Activated CD4-positive, alpha-beta memory T cell treated with anti-CD3 and anti-CD28 coated beads, Interleukin-2, amount 10 ng/mL, durations not matched to agents 7 days and 5 days (primary cell): ENCODE data around the gene RGS16. TPM values are rescaled to one million over a fixed set of nuclear protein-coding genes. Genes with fewer than 3 reads are reported as not detected.

ENCODE experiments used
- CTCF ChIA-PET: fragments of 350-600 bp; sonication (Branson Sonifier 250); formaldehyde crosslinking; loops from one replicate; lab custom pipeline; 2021; ENCODE audit warnings: antibody characterized with exemption, inconsistent platforms; lab: Charles Lee
- POLR2A ChIA-PET: fragments of 350-600 bp; sonication (Branson Sonifier 250); formaldehyde crosslinking; loops from one replicate; lab custom pipeline; 2021; ENCODE audit warnings: antibody characterized with exemption; lab: Charles Lee
- DNase-seq: peaks from one replicate; pipeline ENCODE4 v3.0.0-alpha.2; 2020
- H3K27ac Mint-ChIP-seq: one replicate; pipeline ENCODE4 v1.8.0; 2021; ENCODE audit warnings: mild to moderate bottlenecking, mixed read lengths
- H3K27me3 Mint-ChIP-seq: one replicate; pipeline ENCODE4 v1.8.0; 2021; ENCODE audit warnings: mixed read lengths
- H3K36me3 Mint-ChIP-seq: one replicate; pipeline ENCODE4 v1.8.0; 2021; ENCODE audit warnings: low read depth, mixed read lengths
- H3K4me1 Mint-ChIP-seq: one replicate; pipeline ENCODE4 v1.8.0; 2021; ENCODE audit warnings: mixed read lengths
- H3K4me3 Mint-ChIP-seq: one replicate; pipeline ENCODE4 v1.8.0; 2021; ENCODE audit warnings: mild to moderate bottlenecking, mixed read lengths
- H3K9me3 Mint-ChIP-seq: one replicate; pipeline ENCODE4 v1.8.0; 2021; ENCODE audit warnings: mixed read lengths
- total RNA-seq, 2 experiments: library from RNA; stranded (reverse); gene quantifications; one replicate each; pipeline ENCODE4 v1.2.3, GENCODE V29; 2021

RGS16 gene
- total RNA-seq, 2 experiments from 2014 or later: 6.4 to 6.9 TPM

- Mint-ChIP-seq H3K4me1 (peaks cover 33% of the 10 kb centered on the region), H3K27me3 (peaks cover 6% of the 10 kb centered on the region), H3K9me3 (peaks cover 2% of the 10 kb centered on the region), H3K36me3 (peaks cover 21% of the 10 kb centered on the region), H3K27ac (peak within 1 kb of the TSS; percentile 94), H3K4me3 (peak within 1 kb of the TSS; percentile 94)
- ChIA-PET CTCF (interaction anchor here (0.8 to 5.2 kb wide), 12 partner anchors 9 to 504 kb away, joined by 3 to 49 read pairs (median 4); no protein-coding TSS in a partner anchor), POLR2A (interaction anchor here (0.7 to 2.6 kb wide), 11 partner anchors 10 to 507 kb away, joined by 3 to 13 read pairs (median 9); partner anchors contain the start of genes DHX9 and NPL)
- DNase-seq: peak; percentile 61
Observed at GRCh38 chr1:182588500-182589396, 15.4 kb downstream of the RGS16 start, which contains the start of gene RNASEL. RNASEL (minus strand) TSS chr1:182589256; CDS start chr1:182586806, 2,450 bp downstream.

GRCh38 chr1:182587666-182588499 lies 16.3 kb downstream of the RGS16 start:
- H3K9me3 Mint-ChIP-seq: peaks cover 2% of the 10 kb centered on the region
- peaks cover 34% of the 10 kb centered on the region for H3K4me1 Mint-ChIP-seq
- ChIA-PET CTCF (interaction anchor here (0.8 to 5.2 kb wide), 10 partner anchors 10 to 252 kb away, joined by 3 to 49 read pairs (median 4); no protein-coding TSS in a partner anchor), POLR2A (interaction anchor here (0.7 to 2.6 kb wide), 7 partner anchors 11 to 506 kb away, joined by 3 to 13 read pairs (median 9); partner anchors contain the start of genes DHX9 and NPL)
- no peak for DNase-seq
- peak overlapping the region; percentile 94 for H3K4me3 Mint-ChIP-seq
- peak overlapping the region; percentile 94 for H3K27ac Mint-ChIP-seq
- no peaks in the 10 kb centered on the region for H3K27me3 Mint-ChIP-seq
- peaks cover 27% of the 10 kb centered on the region for H3K36me3 Mint-ChIP-seq

DNA sequence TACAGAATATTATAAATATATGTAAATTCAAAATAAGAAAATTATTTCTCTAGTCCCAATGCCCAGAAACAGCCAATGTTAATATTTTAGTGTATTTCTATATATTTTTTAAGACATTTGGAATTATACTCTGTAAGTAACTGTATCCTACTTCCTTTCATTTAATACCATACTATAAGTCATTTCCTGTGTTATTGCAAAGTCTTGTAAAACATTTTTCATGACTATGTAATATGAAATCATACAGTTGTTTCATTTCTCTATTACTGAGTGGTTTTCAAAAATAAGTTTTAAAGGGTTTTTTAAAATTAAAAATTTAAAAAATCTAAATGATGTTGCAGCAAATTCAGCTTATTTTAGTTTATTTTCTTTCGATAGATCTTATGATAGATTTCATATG lies 17.1 kb downstream of the RGS16 start:
- no peak overlapping the region for H3K27ac Mint-ChIP-seq
- DNase-seq: no peak
- H3K4me1 Mint-ChIP-seq: peaks cover 34% of the 10 kb centered on the region
- ChIA-PET POLR2A (no interaction called here), CTCF (interaction anchor here (3.9 to 5.2 kb wide), 3 partner anchors 10 to 196 kb away, joined by 24 to 49 read pairs (median 31); no protein-coding TSS in a partner anchor)
- peaks cover 33% of the 10 kb centered on the region for H3K36me3 Mint-ChIP-seq
- H3K9me3 Mint-ChIP-seq: peaks cover 2% of the 10 kb centered on the region
- H3K4me3 Mint-ChIP-seq: no peak overlapping the region
- H3K27me3 Mint-ChIP-seq: no peaks in the 10 kb centered on the region

- H3K27ac Mint-ChIP-seq: no peak overlapping the region
- DNase-seq: no peak
- no peak overlapping the region for H3K4me3 Mint-ChIP-seq
- peaks cover 34% of the 10 kb centered on the region for H3K4me1 Mint-ChIP-seq
- POLR2A ChIA-PET: no interaction called here
- peaks cover 2% of the 10 kb centered on the region for H3K9me3 Mint-ChIP-seq
- H3K27me3 Mint-ChIP-seq: no peaks in the 10 kb centered on the region
- peaks cover 36% of the 10 kb centered on the region for H3K36me3 Mint-ChIP-seq
- CTCF ChIA-PET: interaction anchor here (3.9 to 5.2 kb wide), 3 partner anchors 11 to 197 kb away, joined by 24 to 49 read pairs (median 31); no protein-coding TSS in a partner anchor
Observed at GRCh38 chr1:182586380-182586779, 17.8 kb downstream of the RGS16 start.

- POLR2A ChIA-PET: no interaction called here
- peaks cover 32% of the 10 kb centered on the region for H3K4me1 Mint-ChIP-seq
- DNase-seq: no peak
- H3K4me3 Mint-ChIP-seq: no peak overlapping the region
- H3K9me3 Mint-ChIP-seq: peaks cover 2% of the 10 kb centered on the region
- CTCF ChIA-PET: interaction anchor here (2.2 kb wide), 1 partner anchor 11 kb away, joined by 7 read pairs; no protein-coding TSS in a partner anchor
- no peak overlapping the region for H3K27ac Mint-ChIP-seq
- H3K36me3 Mint-ChIP-seq: peaks cover 50% of the 10 kb centered on the region
- H3K27me3 Mint-ChIP-seq: no peaks in the 10 kb centered on the region
Observed at GRCh38 chr1:182584746-182585145, 19.4 kb downstream of the RGS16 start.

DNA sequence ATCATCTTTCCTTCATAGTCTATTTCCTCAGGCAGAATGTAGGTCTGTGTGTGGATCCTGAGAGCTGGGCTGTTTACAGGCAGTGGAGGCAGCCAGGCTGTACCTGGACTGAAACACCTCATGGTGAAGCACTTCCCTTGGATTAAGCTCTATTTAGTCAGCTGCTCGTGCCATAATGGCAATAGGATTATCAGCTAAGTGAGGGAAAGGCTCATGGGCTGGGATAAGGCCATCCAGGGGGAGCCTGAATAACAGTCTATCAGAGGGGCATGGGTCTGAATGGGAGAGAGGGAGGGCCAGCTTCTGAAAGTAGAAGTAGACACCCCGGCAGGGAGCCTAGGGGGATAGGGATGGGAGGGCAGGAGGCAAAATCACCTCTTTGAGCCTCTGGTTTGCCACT lies 23.5 kb downstream of the RGS16 start:
- Mint-ChIP-seq H3K4me3 (no peak overlapping the region), H3K27me3 (no peaks in the 10 kb centered on the region), H3K27ac (no peak overlapping the region), H3K9me3 (no peaks in the 10 kb centered on the region), H3K36me3 (peaks cover 61% of the 10 kb centered on the region), H3K4me1 (peaks cover 9% of the 10 kb centered on the region)
- DNase-seq: no peak
- POLR2A ChIA-PET: no interaction called here
- CTCF ChIA-PET: no interaction called here

DNA sequence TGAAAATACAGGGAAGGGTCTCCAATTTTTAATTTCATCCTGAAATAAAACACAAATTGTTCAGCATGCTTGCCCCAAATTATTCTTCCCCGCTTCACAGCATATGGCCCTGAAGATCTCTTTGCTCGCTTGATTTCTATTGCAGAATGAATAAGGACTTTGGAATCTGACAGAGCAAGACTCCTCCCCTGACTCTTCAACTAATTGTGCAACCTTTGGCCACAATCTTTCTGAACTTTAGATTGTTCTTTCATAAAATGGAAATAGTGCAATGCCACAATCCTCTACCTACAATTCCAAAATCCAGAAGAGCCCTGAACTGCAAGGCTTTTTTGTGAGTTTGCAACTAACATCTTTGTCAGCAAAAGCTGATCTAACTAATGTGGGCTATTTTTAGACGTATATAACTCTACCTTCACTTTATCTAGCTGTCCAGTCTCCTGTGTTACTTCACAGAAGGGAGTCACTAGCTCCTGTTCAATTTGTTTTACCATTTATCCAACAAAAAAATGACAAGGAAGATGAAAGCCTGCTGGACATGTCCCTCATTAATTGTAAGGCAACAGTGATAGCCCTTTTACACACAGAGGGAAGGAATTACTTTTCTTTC lies 28.5 kb downstream of the RGS16 start:
- Mint-ChIP-seq H3K36me3 (peaks cover 37% of the 10 kb centered on the region), H3K27ac (no peak overlapping the region), H3K27me3 (no peaks in the 10 kb centered on the region), H3K9me3 (no peaks in the 10 kb centered on the region), H3K4me1 (no peaks in the 10 kb centered on the region), H3K4me3 (no peak overlapping the region)
- ChIA-PET CTCF (no interaction called here), POLR2A (no interaction called here)
- no peak for DNase-seq

- CTCF ChIA-PET: interaction anchor here (1.2 kb wide), 1 partner anchor 489 kb away, joined by 3 read pairs; no protein-coding TSS in a partner anchor
- Mint-ChIP-seq H3K4me1 (no peaks in the 10 kb centered on the region), H3K36me3 (peaks cover 23% of the 10 kb centered on the region), H3K4me3 (no peak overlapping the region), H3K27me3 (no peaks in the 10 kb centered on the region), H3K27ac (no peak overlapping the region), H3K9me3 (no peaks in the 10 kb centered on the region)
- DNase-seq: no peak
- POLR2A ChIA-PET: no interaction called here
Observed at GRCh38 chr1:182574156-182574555, 30.0 kb downstream of the RGS16 start.

DNA sequence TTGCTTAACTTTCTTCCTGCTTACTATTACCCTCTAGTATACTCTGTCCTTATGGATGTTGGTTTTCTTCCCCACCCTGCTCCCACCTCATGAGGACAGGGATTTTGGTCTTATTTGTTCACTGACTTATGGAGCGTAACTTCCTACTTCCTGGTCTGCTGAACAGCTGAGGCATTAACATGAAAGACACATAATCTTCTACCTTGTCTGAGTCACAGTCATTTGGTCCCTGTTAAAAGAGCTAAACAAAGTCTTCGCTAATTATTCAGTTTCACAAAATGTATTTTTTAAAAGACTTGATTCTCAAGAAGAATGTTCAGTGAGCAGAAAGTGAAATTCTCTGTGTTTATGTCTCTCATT lies 33.6 kb downstream of the RGS16 start:
- Mint-ChIP-seq H3K4me3 (no peak overlapping the region), H3K4me1 (no peaks in the 10 kb centered on the region), H3K27me3 (peaks cover under 1% of the 10 kb centered on the region), H3K27ac (no peak overlapping the region), H3K36me3 (peaks cover 4% of the 10 kb centered on the region), H3K9me3 (no peaks in the 10 kb centered on the region)
- ChIA-PET CTCF (no interaction called here), POLR2A (no interaction called here)
- no peak for DNase-seq

GRCh38 chr1:182569939-182570610 lies 34.1 kb downstream of the RGS16 start:
- CTCF ChIA-PET: no interaction called here
- POLR2A ChIA-PET: no interaction called here

DNA sequence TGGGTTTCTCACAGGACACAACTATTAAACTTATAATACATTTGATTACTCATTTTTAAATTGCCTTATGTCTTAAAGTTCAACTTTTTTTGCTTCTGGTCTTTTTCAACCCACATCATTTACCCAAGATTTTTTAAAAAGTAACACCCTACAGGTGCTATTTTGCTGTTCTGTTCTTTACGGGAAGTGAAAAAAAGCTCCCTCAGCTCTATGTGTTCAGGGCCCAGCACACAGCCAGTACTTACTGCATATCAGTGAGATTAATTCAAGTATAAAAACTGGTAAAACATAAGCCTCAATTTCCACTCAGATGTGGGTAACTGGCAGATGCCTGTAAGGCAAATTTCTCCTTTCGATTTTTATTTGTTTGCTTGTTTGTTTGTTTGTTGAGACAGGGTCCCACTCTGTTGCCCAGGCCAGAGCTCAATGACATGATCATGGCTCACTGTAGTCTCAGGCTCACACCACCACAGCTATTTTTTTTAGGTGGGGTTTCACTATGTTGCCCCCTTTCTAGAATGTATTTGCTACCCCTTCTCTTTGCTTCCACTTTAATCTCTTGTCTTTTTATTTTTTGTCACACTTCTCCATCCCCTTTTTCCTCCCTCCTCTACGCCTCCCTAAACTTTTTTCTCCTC lies 35.4 kb downstream of the RGS16 start:
- CTCF ChIA-PET: interaction anchor here (0.6 kb wide), 1 partner anchor 1912 kb away, joined by 3 read pairs; no protein-coding TSS in a partner anchor
- H3K27ac Mint-ChIP-seq: no peak overlapping the region
- H3K4me3 Mint-ChIP-seq: no peak overlapping the region
- no peak for DNase-seq
- no peaks in the 10 kb centered on the region for H3K36me3 Mint-ChIP-seq
- POLR2A ChIA-PET: no interaction called here
- no peaks in the 10 kb centered on the region for H3K9me3 Mint-ChIP-seq
- H3K4me1 Mint-ChIP-seq: peaks cover 1% of the 10 kb centered on the region
- peaks cover 6% of the 10 kb centered on the region for H3K27me3 Mint-ChIP-seq

More at GRCh38 chr1:182569939-182570610, 34.1 kb downstream of the RGS16 start:
- Mint-ChIP-seq H3K9me3 (no peaks in the 10 kb centered on the region), H3K27me3 (peaks cover 6% of the 10 kb centered on the region), H3K36me3 (no peaks in the 10 kb centered on the region), H3K4me3 (no peak overlapping the region), H3K4me1 (peaks cover 1% of the 10 kb centered on the region), H3K27ac (no peak overlapping the region)
- DNase-seq: no peak
